ENCODE results near the gene CNTNAP2.

Gene CNTNAP2

GRCh38 chr7:147188467-147188866 is 1071.9 kb downstream of the CNTNAP2 start:
- Histone ChIP-seq H3K27me3 (ENCODE audit: low read length) (no peaks in the 10 kb centered on the region), H3F3A (ENCODE audit: insufficient read depth) (no peaks in the 10 kb centered on the region), H3K9ac (ENCODE audit: low read length) (no peak overlapping the region), H3K9me3 (ENCODE audit: insufficient read depth, low read length) (peaks cover 3% of the 10 kb centered on the region; the same call in 1 of the 2 replicates), H3K27ac (ENCODE audit: low read depth, low read length) (no peak overlapping the region), H3K4me2 (ENCODE audit: low read depth, low read length, poor library complexity, severe bottlenecking) (no peak overlapping the region), H3K9me2 (replicated peaks; ENCODE audit: insufficient read depth, low read length) (no peaks in the 10 kb centered on the region), H3K79me2 (ENCODE audit: insufficient read depth, low read length) (no peaks in the 10 kb centered on the region), H4K20me1 (ENCODE audit: low read depth, low read length) (no peaks in the 10 kb centered on the region), H3K36me3 (ENCODE audit: low read length) (no peaks in the 10 kb centered on the region), H3K4me3 (ENCODE audit: insufficient read depth, low read length, poor library complexity, severe bottlenecking) (no peak overlapping the region), H2AFZ (ENCODE audit: low read depth, low read length, severe bottlenecking) (no peak overlapping the region)
- no peak for TF ChIP-seq EZH2phosphoT487 (conservative IDR thresholded peaks at IDR 0.05; ENCODE audit: low read length)

GRCh38 chr7:147193476-147193875 is 1076.9 kb downstream of the CNTNAP2 start:
- H3K27ac ChIP-seq (ENCODE audit: low read depth, low read length) = no peak overlapping the region
- no peaks in the 10 kb centered on the region for H3K79me2 ChIP-seq (ENCODE audit: insufficient read depth, low read length)
- no peaks in the 10 kb centered on the region for H3K27me3 ChIP-seq (ENCODE audit: low read length)
- H4K20me1 ChIP-seq (ENCODE audit: low read depth, low read length) = no peaks in the 10 kb centered on the region
- H3K9me3 ChIP-seq (ENCODE audit: insufficient read depth, low read length) = no peaks in the 10 kb centered on the region
- H3F3A ChIP-seq (ENCODE audit: insufficient read depth) = no peaks in the 10 kb centered on the region
- TF ChIP-seq EZH2phosphoT487 (conservative IDR thresholded peaks at IDR 0.05; ENCODE audit: low read length) (no peak), CTCF (IDR thresholded peaks at IDR 0.05; ENCODE audit: insufficient read depth, low read length, poor library complexity, severe bottlenecking) (no peak)
- no peak overlapping the region for H2AFZ ChIP-seq (ENCODE audit: low read depth, low read length, severe bottlenecking)
- H3K9me2 ChIP-seq (replicated peaks; ENCODE audit: insufficient read depth, low read length) = no peaks in the 10 kb centered on the region
- no peak overlapping the region for H3K9ac ChIP-seq (ENCODE audit: low read length)
- H3K36me3 ChIP-seq (ENCODE audit: low read length) = no peaks in the 10 kb centered on the region
- H3K4me2 ChIP-seq (ENCODE audit: low read depth, low read length, poor library complexity, severe bottlenecking) = no peak overlapping the region
- no peak overlapping the region for H3K4me3 ChIP-seq (ENCODE audit: insufficient read depth, low read length, poor library complexity, severe bottlenecking)

- Histone ChIP-seq H2AFZ (ENCODE audit: low read depth, low read length, severe bottlenecking) (no peak overlapping the region), H3F3A (ENCODE audit: insufficient read depth) (no peaks in the 10 kb centered on the region), H3K27ac (ENCODE audit: low read depth, low read length) (no peak overlapping the region), H3K36me3 (ENCODE audit: low read length) (no peaks in the 10 kb centered on the region), H4K20me1 (ENCODE audit: low read depth, low read length) (no peaks in the 10 kb centered on the region), H3K9ac (ENCODE audit: low read length) (no peak overlapping the region), H3K9me3 (ENCODE audit: insufficient read depth, low read length) (no peaks in the 10 kb centered on the region), H3K4me2 (ENCODE audit: low read depth, low read length, poor library complexity, severe bottlenecking) (no peak overlapping the region), H3K4me3 (ENCODE audit: insufficient read depth, low read length, poor library complexity, severe bottlenecking) (no peak overlapping the region), H3K79me2 (ENCODE audit: insufficient read depth, low read length) (no peaks in the 10 kb centered on the region), H3K27me3 (ENCODE audit: low read length) (no peaks in the 10 kb centered on the region), H3K9me2 (replicated peaks; ENCODE audit: insufficient read depth, low read length) (no peaks in the 10 kb centered on the region)
- TF ChIP-seq CTCF (IDR thresholded peaks at IDR 0.05; ENCODE audit: insufficient read depth, low read length, poor library complexity, severe bottlenecking) (no peak), EZH2phosphoT487 (conservative IDR thresholded peaks at IDR 0.05; ENCODE audit: low read length) (no peak)
Measured at GRCh38 chr7:147196481-147196880, 1079.9 kb downstream of the CNTNAP2 start.

- Histone ChIP-seq H3K27me3 (ENCODE audit: low read length) (no peaks in the 10 kb centered on the region), H3K36me3 (ENCODE audit: low read length) (no peaks in the 10 kb centered on the region), H3K79me2 (ENCODE audit: insufficient read depth, low read length) (no peaks in the 10 kb centered on the region), H3K4me2 (ENCODE audit: low read depth, low read length, poor library complexity, severe bottlenecking) (peak overlapping the region; percentile 30), H3K9me2 (replicated peaks; ENCODE audit: insufficient read depth, low read length) (no peaks in the 10 kb centered on the region), H3K9me3 (ENCODE audit: insufficient read depth, low read length) (no peaks in the 10 kb centered on the region), H4K20me1 (ENCODE audit: low read depth, low read length) (no peaks in the 10 kb centered on the region), H3K9ac (ENCODE audit: low read length) (no peak overlapping the region), H3K27ac (ENCODE audit: low read depth, low read length) (no peak overlapping the region), H2AFZ (ENCODE audit: low read depth, low read length, severe bottlenecking) (peak overlapping the region; percentile 48), H3K4me3 (ENCODE audit: insufficient read depth, low read length, poor library complexity, severe bottlenecking) (no peak overlapping the region), H3F3A (ENCODE audit: insufficient read depth) (no peaks in the 10 kb centered on the region)
- TF ChIP-seq EZH2phosphoT487 (conservative IDR thresholded peaks at IDR 0.05; ENCODE audit: low read length) = no peak
- no peak for TF ChIP-seq CTCF (IDR thresholded peaks at IDR 0.05; ENCODE audit: insufficient read depth, low read length, poor library complexity, severe bottlenecking)
Measured at GRCh38 chr7:147197006-147197405, 1080.4 kb downstream of the CNTNAP2 start.
